GM23338 (cell line): ENCODE data around the gene HELZ. TPM values are rescaled to one million over a fixed set of nuclear protein-coding genes. Genes with fewer than 3 reads are reported as not detected.
A peak's percentile ranks its signal among the peaks of the same experiment; 100 is the strongest.

Experiments used
- ATAC-seq: fragments of 200-7000 bp; cut with Tn5 transposase; 3 replicates; pipeline ENCODE4 v1.9.1; 2020
- DNase-seq: peaks from one replicate; pipeline ENCODE4 v3.0.0-alpha.2; 2015; ENCODE audit warnings: low spot score
- H2AFZ ChIP-seq: fragments of 200-600 bp; sonication (generic); 2 replicates; pipeline ENCODE4 v1.8.0; 2016; ENCODE audit warnings: antibody characterized with exemption, mild to moderate bottlenecking, moderate library complexity
- H3F3A ChIP-seq: fragments of 200-600 bp; sonication (generic); replicated peaks from 2 replicates; pipeline ENCODE4 v1.8.0; 2017; ENCODE audit warnings: antibody characterized with exemption, mixed run types, low read depth
- H3K27ac ChIP-seq: fragments of 200-600 bp; sonication (generic); 2 replicates; pipeline ENCODE4 v1.6.1; 2016; ENCODE audit warnings: low read depth
- H3K27me3 ChIP-seq: fragments of 200-600 bp; sonication (generic); 2 replicates; pipeline ENCODE4 v1.8.0; 2016; ENCODE audit warnings: mild to moderate bottlenecking, mixed run types, moderate library complexity; ENCODE audit not compliant: insufficient read depth
- H3K36me3 ChIP-seq: fragments of 200-600 bp; sonication (generic); 2 replicates; pipeline ENCODE4 v1.8.0; 2016; ENCODE audit warnings: mild to moderate bottlenecking; ENCODE audit not compliant: insufficient read depth
- H3K4me1 ChIP-seq: fragments of 200-600 bp; sonication (generic); 2 replicates; pipeline ENCODE4 v1.8.0; 2016; ENCODE audit warnings: mild to moderate bottlenecking, moderate library complexity; ENCODE audit not compliant: insufficient read depth
- H3K4me2 ChIP-seq: fragments of 200-600 bp; sonication (generic); 2 replicates; pipeline ENCODE4 v1.7.1; 2017; ENCODE audit warnings: mixed run types
- H3K4me3 ChIP-seq: fragments of 200-600 bp; sonication (generic); 2 replicates; pipeline ENCODE4 v1.6.1; 2016; ENCODE audit warnings: mixed run types
- H3K79me2 ChIP-seq: fragments of 200-600 bp; sonication (generic); replicated peaks from 2 replicates; pipeline ENCODE4 v1.8.0; 2017; ENCODE audit warnings: mild to moderate bottlenecking; ENCODE audit not compliant: insufficient read depth
- H3K9me2 ChIP-seq: fragments of 200-600 bp; sonication (generic); 2 replicates; pipeline ENCODE4 v1.8.0; 2017; ENCODE audit not compliant: insufficient read depth
- H4K20me1 ChIP-seq: fragments of 200-600 bp; sonication (generic); replicated peaks from 2 replicates; pipeline ENCODE4 v1.8.0; 2017; ENCODE audit warnings: mild to moderate bottlenecking; ENCODE audit not compliant: insufficient read depth
- H3K27ac Mint-ChIP-seq: 2 replicates; pipeline ENCODE4 v1.8.0; 2020; ENCODE audit warnings: inconsistent platforms, mild to moderate bottlenecking, moderate library complexity, mixed read lengths
- H3K27me3 Mint-ChIP-seq: 3 replicates; pipeline ENCODE4 v1.8.0; 2022; ENCODE audit warnings: low read depth, mild to moderate bottlenecking, moderate library complexity, mixed read lengths, inconsistent platforms; ENCODE audit not compliant: insufficient read depth, poor library complexity
- H3K36me3 Mint-ChIP-seq: 3 replicates; pipeline ENCODE4 v1.8.0; 2021; ENCODE audit warnings: low read depth, mild to moderate bottlenecking, inconsistent platforms, moderate library complexity, mixed read lengths
- H3K4me1 Mint-ChIP-seq: 3 replicates; pipeline ENCODE4 v1.8.0; 2020; ENCODE audit warnings: mild to moderate bottlenecking, inconsistent platforms, mixed read lengths
- H3K4me3 Mint-ChIP-seq: 3 replicates; pipeline ENCODE4 v1.8.0; 2021; ENCODE audit warnings: moderate library complexity, mild to moderate bottlenecking, inconsistent platforms, mixed read lengths
- H3K9me3 Mint-ChIP-seq: 3 replicates; pipeline ENCODE4 v1.8.0; 2020; ENCODE audit warnings: moderate library complexity, mild to moderate bottlenecking, inconsistent platforms, mixed read lengths
- ETS1 ChIP-seq: IDR thresholded peaks from 2 replicates; pipeline ENCODE4 v1.6.1; 2016; ENCODE audit warnings: antibody characterized with exemption
- JUNB ChIP-seq: IDR thresholded peaks from one replicate; pipeline ENCODE4 v1.6.1; 2016; ENCODE audit warnings: antibody characterized with exemption; ENCODE audit not compliant: unreplicated experiment
- NANOG ChIP-seq: IDR thresholded peaks from 2 replicates; pipeline ENCODE4 v1.6.1; 2016; ENCODE audit warnings: antibody characterized with exemption, borderline replicate concordance
- POLR2AphosphoS5 ChIP-seq: IDR thresholded peaks from 2 replicates; pipeline ENCODE4 v1.6.1; 2016; ENCODE audit warnings: antibody characterized with exemption, low read depth
- polyA plus RNA-seq: library from polyadenylated mRNA; unstranded; fragments of >200 nt; fragmentation: Nextera tagmentation; extraction: Ambion mirVana; gene quantifications from 2 replicates; pipeline ENCODE4 v1.2.1, GENCODE V29; 2016
- total RNA-seq: library from RNA; depleted of rRNA; stranded (reverse); fragments of >200 nt; shearing (Covaris generic); gene quantifications from 2 replicates; pipeline ENCODE4 v1.2.3, GENCODE V29; 2014
- TF ChIP-seq, protein P1 (sequence below): fragments of 250-450 bp; sonication (Bioruptor Pico); IDR thresholded peaks from 2 replicates; pipeline ENCODE4 v1.5.0; 2020; ENCODE audit warnings: mild to moderate bottlenecking, moderate library complexity
- TF ChIP-seq, protein P2 (sequence below), 2 experiments: fragments of 200-600 bp in 1 of 2; sonication (generic) in 1 of 2; conservative IDR thresholded peaks; 2 replicates each; pipeline versions ENCODE4 v1.5.1 to v1.6.1; 2016 to 2017; ENCODE audit warnings: antibody characterized with exemption in 2 of 2, low read depth in 2 of 2, mild to moderate bottlenecking in 2 of 2, moderate library complexity in 1 of 2

The HELZ gene
- total and polyA plus RNA-seq, 2 experiments from 2014 or later: 38.9 to 62.0 TPM

DNA sequence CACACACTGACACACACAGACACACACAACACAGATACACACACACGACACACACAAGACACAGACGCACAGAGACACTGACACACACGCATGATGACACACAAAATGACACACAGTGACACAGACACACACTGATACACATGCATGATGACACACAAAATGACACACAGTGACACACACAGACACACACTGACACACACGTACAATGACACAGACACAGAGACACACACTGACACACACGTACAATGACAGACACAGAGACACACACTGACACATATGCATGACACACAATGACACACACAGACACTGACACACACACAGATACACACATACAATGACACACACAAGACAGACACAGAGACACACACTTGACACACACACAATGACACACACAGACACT, 190.4 kb downstream of the HELZ start (continued):
- TF ChIP-seq JUNB (no peak), POLR2AphosphoS5 (no peak)

GRCh38 chr17:67054011-67054591, 190.9 kb downstream of the HELZ start:
- H3K27ac Mint-ChIP-seq: no peak overlapping the region
- peaks cover 6% of the 10 kb centered on the region for H3K9me3 Mint-ChIP-seq
- no peaks in the 10 kb centered on the region for H3K79me2 ChIP-seq
- DNase-seq: no peak
- no peak overlapping the region for H3K27ac ChIP-seq
- H2AFZ ChIP-seq: no peak overlapping the region
- TF ChIP-seq NANOG: no peak
- TF ChIP-seq, protein P1, sequence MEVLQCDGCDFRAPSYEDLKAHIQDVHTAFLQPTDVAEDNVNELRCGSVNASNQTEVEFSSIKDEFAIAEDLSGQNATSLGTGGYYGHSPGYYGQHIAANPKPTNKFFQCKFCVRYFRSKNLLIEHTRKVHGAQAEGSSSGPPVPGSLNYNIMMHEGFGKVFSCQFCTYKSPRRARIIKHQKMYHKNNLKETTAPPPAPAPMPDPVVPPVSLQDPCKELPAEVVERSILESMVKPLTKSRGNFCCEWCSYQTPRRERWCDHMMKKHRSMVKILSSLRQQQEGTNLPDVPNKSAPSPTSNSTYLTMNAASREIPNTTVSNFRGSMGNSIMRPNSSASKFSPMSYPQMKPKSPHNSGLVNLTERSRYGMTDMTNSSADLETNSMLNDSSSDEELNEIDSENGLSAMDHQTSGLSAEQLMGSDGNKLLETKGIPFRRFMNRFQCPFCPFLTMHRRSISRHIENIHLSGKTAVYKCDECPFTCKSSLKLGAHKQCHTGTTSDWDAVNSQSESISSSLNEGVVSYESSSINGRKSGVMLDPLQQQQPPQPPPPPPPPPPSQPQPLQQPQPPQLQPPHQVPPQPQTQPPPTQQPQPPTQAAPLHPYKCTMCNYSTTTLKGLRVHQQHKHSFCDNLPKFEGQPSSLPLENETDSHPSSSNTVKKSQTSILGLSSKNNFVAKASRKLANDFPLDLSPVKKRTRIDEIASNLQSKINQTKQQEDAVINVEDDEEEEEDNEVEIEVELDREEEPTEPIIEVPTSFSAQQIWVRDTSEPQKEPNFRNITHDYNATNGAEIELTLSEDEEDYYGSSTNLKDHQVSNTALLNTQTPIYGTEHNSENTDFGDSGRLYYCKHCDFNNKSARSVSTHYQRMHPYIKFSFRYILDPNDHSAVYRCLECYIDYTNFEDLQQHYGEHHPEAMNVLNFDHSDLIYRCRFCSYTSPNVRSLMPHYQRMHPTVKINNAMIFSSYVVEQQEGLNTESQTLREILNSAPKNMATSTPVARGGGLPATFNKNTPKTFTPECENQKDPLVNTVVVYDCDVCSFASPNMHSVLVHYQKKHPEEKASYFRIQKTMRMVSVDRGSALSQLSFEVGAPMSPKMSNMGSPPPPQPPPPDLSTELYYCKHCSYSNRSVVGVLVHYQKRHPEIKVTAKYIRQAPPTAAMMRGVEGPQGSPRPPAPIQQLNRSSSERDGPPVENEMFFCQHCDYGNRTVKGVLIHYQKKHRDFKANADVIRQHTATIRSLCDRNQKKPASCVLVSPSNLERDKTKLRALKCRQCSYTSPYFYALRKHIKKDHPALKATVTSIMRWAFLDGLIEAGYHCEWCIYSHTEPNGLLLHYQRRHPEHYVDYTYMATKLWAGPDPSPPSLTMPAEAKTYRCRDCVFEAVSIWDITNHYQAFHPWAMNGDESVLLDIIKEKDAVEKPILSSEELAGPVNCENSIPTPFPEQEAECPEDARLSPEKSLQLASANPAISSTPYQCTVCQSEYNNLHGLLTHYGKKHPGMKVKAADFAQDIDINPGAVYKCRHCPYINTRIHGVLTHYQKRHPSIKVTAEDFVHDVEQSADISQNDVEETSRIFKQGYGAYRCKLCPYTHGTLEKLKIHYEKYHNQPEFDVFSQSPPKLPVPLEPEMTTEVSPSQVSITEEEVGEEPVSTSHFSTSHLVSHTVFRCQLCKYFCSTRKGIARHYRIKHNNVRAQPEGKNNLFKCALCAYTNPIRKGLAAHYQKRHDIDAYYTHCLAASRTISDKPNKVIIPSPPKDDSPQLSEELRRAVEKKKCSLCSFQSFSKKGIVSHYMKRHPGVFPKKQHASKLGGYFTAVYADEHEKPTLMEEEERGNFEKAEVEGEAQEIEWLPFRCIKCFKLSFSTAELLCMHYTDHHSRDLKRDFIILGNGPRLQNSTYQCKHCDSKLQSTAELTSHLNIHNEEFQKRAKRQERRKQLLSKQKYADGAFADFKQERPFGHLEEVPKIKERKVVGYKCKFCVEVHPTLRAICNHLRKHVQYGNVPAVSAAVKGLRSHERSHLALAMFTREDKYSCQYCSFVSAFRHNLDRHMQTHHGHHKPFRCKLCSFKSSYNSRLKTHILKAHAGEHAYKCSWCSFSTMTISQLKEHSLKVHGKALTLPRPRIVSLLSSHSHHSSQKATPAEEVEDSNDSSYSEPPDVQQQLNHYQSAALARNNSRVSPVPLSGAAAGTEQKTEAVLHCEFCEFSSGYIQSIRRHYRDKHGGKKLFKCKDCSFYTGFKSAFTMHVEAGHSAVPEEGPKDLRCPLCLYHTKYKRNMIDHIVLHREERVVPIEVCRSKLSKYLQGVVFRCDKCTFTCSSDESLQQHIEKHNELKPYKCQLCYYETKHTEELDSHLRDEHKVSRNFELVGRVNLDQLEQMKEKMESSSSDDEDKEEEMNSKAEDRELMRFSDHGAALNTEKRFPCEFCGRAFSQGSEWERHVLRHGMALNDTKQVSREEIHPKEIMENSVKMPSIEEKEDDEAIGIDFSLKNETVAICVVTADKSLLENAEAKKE (CRISPR knock-in tag): no peak
- TF ChIP-seq, protein P2, sequence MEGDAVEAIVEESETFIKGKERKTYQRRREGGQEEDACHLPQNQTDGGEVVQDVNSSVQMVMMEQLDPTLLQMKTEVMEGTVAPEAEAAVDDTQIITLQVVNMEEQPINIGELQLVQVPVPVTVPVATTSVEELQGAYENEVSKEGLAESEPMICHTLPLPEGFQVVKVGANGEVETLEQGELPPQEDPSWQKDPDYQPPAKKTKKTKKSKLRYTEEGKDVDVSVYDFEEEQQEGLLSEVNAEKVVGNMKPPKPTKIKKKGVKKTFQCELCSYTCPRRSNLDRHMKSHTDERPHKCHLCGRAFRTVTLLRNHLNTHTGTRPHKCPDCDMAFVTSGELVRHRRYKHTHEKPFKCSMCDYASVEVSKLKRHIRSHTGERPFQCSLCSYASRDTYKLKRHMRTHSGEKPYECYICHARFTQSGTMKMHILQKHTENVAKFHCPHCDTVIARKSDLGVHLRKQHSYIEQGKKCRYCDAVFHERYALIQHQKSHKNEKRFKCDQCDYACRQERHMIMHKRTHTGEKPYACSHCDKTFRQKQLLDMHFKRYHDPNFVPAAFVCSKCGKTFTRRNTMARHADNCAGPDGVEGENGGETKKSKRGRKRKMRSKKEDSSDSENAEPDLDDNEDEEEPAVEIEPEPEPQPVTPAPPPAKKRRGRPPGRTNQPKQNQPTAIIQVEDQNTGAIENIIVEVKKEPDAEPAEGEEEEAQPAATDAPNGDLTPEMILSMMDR (conservative IDR thresholded peaks at IDR 0.05; ENCODE audit: low read depth in 2 of 2): no peak
- TF ChIP-seq ETS1: no peak
- ATAC-seq: peak; percentile 31; the same call in 1 of the 3 replicates
- no peaks in the 10 kb centered on the region for H3K4me1 Mint-ChIP-seq
- no peaks in the 10 kb centered on the region for H4K20me1 ChIP-seq
- no peaks in the 10 kb centered on the region for H3K27me3 ChIP-seq
- no peak overlapping the region for H3K4me2 ChIP-seq
- H3K4me3 Mint-ChIP-seq: no peak overlapping the region
- H3K27me3 Mint-ChIP-seq: peaks cover 4% of the 10 kb centered on the region
- no peaks in the 10 kb centered on the region for H3K36me3 Mint-ChIP-seq
- no peaks in the 10 kb centered on the region for H3F3A ChIP-seq
- H3K9me2 ChIP-seq: no peaks in the 10 kb centered on the region
- H3K4me1 ChIP-seq: no peaks in the 10 kb centered on the region
- H3K36me3 ChIP-seq: no peaks in the 10 kb centered on the region
- H3K4me3 ChIP-seq: no peak overlapping the region
